GM19455 (cell line): ENCODE data around the gene PRPF18.

ENCODE experiments used
- ATAC-seq: cut with Tn5 transposase; IDR thresholded peaks from one replicate; pipeline ENCODE4 v1.9.1; 2021; ENCODE audit not compliant: unreplicated experiment

The PRPF18 gene

GRCh38 chr10:13637303-13637856 lies 50.6 kb downstream of the PRPF18 start:
- no peak for ATAC-seq

DNA sequence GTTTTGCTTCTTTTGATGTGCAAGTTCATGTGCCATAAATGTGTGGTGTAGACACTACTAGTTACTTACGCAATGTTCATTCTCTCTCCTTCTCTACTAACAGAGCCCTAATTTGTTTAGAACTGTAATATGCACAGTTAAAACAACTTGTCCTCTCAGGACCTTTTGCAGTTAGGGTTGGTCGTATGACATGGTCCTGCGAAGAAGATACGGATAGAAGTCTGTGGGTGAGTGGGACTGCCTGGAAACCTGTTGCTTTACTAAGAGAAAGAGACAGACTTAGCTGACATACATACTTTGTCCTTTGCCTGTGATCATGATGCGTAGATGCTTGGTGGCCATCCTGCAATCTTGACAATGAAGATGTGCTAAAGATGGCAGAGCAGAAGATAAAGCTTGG lies 51.1 kb downstream of the PRPF18 start:
- ATAC-seq, result no peak

- ATAC-seq, result no peak
Observed at GRCh38 chr10:13642293-13642692, 55.5 kb downstream of the PRPF18 start.

GRCh38 chr10:13643016-13643415 lies 56.3 kb downstream of the PRPF18 start:
- no peak for ATAC-seq

GRCh38 chr10:13644866-13645265 lies 58.1 kb downstream of the PRPF18 start:
- no peak for ATAC-seq

GRCh38 chr10:13648425-13648824 lies 61.7 kb downstream of the PRPF18 start:
- ATAC-seq, result no peak

DNA sequence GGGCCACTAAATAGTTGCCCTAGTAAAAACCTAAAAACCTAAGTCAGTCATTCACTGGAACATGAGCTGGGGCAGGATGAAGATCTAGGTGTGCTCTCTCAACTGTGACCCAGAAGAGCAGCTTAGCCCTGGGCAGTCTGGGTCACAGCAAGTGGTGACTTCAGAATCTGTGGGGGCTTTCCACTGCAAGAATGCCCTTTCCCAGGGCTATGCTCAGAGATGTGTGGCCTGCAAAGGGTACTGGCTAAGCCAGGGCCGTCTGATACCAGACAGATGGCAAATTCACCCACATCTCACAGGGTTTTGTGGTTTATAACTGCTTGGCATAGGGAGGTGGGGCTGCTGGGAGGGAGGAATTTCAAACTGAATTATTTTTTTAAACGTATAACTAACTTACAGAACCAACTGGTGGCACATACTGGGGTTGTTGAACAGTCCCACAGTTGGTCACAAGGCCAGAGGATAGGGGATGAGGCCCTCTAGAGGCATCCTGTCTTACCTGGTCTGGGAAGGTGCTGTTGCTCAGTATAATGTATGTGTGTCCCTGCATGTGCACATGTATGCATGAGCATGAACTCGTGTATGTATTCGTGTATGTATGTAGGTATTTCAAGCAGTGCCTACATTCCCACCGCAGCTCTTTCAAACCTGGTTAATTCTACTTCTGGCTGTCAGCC lies 63.2 kb downstream of the PRPF18 start:
- no peak for ATAC-seq

DNA sequence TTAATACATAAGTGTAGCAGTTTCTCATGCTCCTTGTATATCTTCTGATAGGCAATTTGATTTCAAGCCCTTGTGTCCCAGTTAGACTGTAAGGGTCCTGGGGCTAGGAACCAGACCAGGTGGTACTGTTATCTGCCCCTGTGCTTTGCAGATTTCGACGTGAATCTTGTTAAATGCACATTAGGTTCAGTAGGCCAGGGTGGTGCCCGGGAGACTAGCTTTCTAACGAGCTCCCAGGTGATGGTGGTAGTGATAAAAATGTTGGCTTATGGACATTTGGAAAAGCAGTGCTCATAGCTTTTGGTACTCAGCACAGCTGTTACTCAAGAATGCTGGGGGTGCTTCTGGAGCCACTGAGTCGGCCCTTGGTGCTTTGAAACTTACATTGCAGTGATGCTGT lies 64.2 kb downstream of the PRPF18 start:
- no peak for ATAC-seq

DNA sequence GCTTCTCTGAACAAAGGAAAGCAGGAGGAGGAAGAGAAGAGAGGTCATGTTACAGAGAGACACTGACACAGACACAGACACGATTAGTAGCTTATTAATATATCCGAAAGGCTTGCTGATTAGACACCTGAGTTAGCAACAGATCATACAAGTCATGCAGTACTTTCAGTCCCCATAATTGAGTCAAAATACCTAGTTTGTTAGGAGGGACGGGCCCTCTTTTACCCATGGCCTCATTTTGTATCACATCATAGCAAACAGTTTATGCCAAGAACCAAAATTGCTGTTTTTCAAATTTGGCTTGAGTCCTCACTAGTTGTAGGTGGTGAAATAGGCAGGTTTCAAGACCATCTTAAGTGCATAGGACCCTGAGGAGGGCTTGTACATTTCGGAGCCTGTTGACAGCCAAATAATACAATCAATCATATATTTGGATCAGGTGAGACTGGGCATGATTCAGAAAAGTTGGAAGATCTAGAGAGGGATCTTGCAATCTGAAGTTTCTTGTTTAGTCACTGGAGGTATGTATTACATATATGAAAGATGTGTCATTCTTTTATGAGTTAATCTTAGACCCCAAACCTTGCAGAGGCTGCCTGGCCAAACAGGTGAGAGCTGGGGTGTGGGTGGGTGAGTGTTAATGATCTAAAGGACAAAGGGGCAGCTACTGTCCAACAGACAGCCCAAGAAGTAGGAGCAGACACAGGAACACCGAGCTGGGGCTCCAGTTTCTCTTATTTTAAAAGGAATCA lies 65.4 kb downstream of the PRPF18 start:
- ATAC-seq, result no peak

DNA sequence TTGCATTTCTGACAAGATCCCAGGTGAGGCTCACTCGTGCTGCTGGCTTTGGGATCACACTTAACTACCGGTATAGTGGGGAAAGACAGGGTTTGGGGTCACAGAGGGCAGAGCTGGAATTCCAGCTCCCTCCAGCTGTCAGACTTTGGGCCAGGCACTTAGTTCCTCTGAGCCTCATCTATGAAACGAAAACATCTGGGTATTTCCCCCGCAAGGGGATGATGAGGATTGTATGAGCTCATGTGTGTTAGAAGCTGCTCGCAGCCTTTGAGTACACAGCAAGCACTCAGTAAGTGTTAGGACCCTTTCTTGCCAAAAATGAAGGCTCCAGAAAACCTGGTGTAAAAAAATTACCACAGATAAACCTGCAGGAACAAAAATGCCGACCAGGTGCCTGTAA lies 66.1 kb downstream of the PRPF18 start:
- ATAC-seq, result no peak

DNA sequence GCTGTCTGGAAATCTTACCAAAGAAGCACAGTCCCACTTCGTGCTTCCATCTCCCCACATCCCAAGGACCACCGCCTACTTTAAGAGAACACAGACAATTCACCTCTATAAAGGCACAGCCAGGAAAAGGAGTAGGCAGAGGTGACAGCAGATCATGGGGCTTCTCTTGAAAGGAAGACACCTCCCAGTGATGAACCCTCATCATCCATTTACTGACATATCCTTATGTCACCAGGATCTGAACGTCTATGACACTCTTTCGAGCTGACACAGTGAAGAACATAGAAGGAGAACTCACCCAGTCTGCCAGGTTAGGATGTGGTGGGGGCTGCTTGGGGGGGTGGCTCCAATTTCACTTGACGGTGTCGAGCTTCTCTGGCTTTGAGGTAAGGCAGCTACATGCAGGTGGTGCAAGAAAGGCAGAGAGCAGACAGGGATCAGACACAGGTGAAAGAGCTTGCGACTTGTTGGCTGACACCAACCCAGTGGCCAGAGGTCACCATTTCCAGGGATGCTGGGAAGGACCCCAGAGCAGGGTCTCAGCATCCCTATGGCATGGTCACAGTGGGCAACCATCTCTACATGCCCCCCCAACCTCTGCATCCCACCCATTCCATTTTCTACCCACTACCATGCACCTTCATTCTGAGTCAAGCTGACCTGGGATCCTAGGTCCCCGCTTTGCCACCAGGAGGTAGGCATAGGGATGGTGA lies 67.5 kb downstream of the PRPF18 start:
- no peak for ATAC-seq

DNA sequence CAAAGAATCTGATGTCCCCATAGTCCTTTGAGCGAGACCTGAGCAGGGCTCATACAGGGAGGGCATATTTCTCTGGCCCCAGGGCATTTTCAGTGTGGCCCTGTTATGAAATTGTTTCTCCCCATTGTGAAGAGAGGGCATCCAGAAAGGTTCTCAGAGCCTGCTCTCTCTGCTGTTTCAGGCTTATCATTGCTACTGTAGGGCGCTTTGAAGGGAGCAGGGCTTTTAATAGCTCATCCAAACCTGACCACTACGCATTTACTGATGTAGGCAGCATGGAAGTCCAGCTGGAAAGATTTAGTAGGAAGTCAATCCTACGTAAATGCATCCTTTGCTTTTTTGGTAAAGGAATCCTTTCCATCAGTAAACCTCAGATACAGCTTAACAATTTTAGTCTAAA lies 68.1 kb downstream of the PRPF18 start:
- ATAC-seq, result no peak

GRCh38 chr10:13656337-13657100 lies 69.8 kb downstream of the PRPF18 start:
- ATAC-seq, result no peak

DNA sequence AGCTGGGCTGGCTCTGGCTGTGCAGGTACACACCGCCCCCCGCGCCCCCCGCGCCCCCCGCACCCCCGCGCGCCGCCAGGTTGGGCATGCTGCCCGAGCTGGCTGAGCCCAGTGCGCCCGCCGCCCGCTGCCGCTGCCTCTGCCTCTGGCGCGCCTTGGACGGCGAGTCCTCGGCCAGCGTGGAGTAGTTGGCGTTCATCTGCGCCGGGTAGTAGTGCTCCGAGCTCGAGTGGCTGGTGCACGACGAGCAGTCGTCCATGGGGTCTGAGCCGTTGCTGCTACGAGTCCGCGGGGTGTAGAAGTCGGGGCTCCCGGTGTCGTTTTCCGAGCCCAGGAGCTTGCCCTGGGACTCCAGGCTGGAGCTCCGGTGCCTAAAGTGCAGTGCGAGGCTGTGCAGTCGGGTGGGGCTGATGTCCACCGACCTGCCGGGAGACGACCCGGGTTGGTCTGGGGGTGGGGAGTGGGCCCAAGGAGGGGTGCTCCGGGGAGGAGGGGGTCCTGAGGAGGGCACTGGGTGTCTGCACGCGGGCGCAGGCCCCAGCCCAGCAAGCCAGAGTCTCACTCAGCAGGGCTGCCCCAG lies 70.4 kb downstream of the PRPF18 start:
- ATAC-seq, result no peak

DNA sequence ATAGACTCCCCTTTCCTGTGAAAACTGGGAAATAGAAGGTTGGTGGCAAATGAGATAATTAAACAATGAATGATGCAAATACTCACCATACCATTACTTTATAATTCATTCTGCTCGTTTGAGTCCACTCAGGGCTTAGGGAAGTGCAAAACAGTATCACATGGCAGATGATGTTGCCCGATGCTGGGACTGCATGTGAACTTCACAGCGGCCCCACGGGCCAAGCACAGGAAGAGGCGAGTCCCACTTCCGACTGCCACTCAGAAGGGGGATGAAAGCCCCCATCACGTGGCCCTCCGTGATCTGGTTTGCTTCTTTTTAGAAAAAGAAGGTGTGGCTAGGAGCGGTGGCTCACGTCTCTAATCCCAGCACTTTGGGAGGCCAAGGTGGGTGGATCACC lies 71.5 kb downstream of the PRPF18 start:
- no peak for ATAC-seq

GRCh38 chr10:13658871-13659685 lies 72.3 kb downstream of the PRPF18 start:
- ATAC-seq, result no peak

GRCh38 chr10:13659887-13660550 lies 73.3 kb downstream of the PRPF18 start:
- no peak for ATAC-seq

DNA sequence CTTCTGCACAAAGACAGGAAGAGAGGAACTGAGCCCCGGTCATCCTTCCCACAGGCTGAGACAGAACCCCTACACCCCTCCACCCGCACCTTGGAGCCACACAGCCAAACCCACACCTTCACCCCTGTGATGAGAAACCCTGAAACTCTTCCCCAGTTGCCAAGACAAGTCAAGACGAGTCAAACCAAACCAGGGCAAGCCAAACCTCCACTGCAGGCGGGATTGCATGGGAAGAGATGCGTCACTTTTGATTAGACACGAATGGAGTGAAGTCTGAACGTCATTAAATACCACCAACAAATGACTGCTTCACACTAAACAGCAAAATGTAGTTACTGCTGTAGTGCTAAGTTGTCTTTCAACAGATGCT lies 73.8 kb downstream of the PRPF18 start:
- ATAC-seq, result no peak

DNA sequence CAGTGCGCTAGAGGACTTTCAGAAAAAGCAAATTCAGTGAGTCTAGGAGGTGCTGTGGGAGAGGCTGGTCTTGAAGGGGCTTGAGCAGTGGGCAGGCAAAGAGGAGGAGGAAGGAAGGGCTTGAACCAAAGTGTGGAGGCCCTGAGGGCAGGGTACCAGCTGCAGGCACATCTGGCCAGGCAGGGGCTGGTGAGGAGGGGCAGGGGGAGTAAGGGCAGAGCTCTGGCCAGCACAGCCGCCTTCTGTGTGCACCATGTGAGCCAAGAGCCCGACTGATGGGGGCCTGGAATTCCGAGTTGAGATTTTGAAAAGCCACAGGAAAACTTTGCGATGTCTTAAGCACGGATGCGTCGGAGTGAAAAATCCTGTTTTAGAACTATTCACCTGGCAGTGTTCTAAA lies 74.5 kb downstream of the PRPF18 start:
- no peak for ATAC-seq
